Ectodermal cell (in vitro differentiated cells): ENCODE data around the gene PAEP.

ENCODE experiments used
- H3K27ac ChIP-seq: 2 replicates; pipeline ENCODE4 v1.7.0; 2013; ENCODE audit warnings: mild to moderate bottlenecking, low read depth, low read length; ENCODE audit not compliant: insufficient read depth, poor library complexity, severe bottlenecking
- H3K27me3 ChIP-seq: 2 replicates; pipeline ENCODE4 v1.7.0; 2013; ENCODE audit warnings: mild to moderate bottlenecking, low read length; ENCODE audit not compliant: insufficient read depth, control insufficient read depth, poor library complexity, severe bottlenecking
- H3K36me3 ChIP-seq: one replicate; pipeline ENCODE4 v1.7.0; 2013; ENCODE audit warnings: low read length; ENCODE audit not compliant: control insufficient read depth, insufficient read depth
- H3K4me1 ChIP-seq: one replicate; pipeline ENCODE4 v1.7.0; 2013; ENCODE audit warnings: low read length; ENCODE audit not compliant: control insufficient read depth, insufficient read depth
- H3K4me3 ChIP-seq: 2 replicates; pipeline ENCODE4 v1.7.0; 2013; ENCODE audit warnings: low read depth, low read length, control low read depth; ENCODE audit not compliant: insufficient read depth
- H3K9me3 ChIP-seq: 2 replicates; pipeline ENCODE4 v1.7.0; 2013; ENCODE audit warnings: mild to moderate bottlenecking, low read length, moderate library complexity; ENCODE audit not compliant: control insufficient read depth
- WGBS, 2 experiments: methylation state at CpG; one replicate each; pipeline ENCODE4 v1.1.7; 2013; ENCODE audit warnings: missing lambda C conversion rate in 2 of 2; 5-methylcytosine and 5-hydroxymethylcytosine counted together

Gene PAEP

GRCh38 chr9:135596211-135596610 is 34.7 kb downstream of the PAEP start:
- Histone ChIP-seq H3K4me3 (no peak overlapping the region), H3K36me3 (no peaks in the 10 kb centered on the region), H3K9me3 (no peaks in the 10 kb centered on the region), H3K4me1 (no peaks in the 10 kb centered on the region), H3K27me3 (no peaks in the 10 kb centered on the region), H3K27ac (no peak overlapping the region)
- WGBS, 2 experiments, result 86 to 88% methylated on average over 2 of the region's 2 CpGs

- H3K27ac ChIP-seq, result no peak overlapping the region
- WGBS, 2 experiments, result 81 to 83% methylated on average over 5 of the region's 5 CpGs
These were observed 38.8 kb downstream of the PAEP start for GRCh38 chr9:135600296-135600817.

GRCh38 chr9:135601988-135602387 is 40.4 kb downstream of the PAEP start:
- Histone ChIP-seq H3K4me3 (no peak overlapping the region), H3K4me1 (no peaks in the 10 kb centered on the region), H3K9me3 (no peaks in the 10 kb centered on the region), H3K27me3 (no peaks in the 10 kb centered on the region), H3K36me3 (no peaks in the 10 kb centered on the region), H3K27ac (no peak overlapping the region)
- WGBS, 2 experiments, result 87% methylated on average over 8 of the region's 8 CpGs

More at GRCh38 chr9:135600296-135600817, 38.8 kb downstream of the PAEP start:
- Histone ChIP-seq H3K27me3 (no peaks in the 10 kb centered on the region), H3K36me3 (no peaks in the 10 kb centered on the region), H3K4me3 (no peak overlapping the region), H3K4me1 (no peaks in the 10 kb centered on the region), H3K9me3 (no peaks in the 10 kb centered on the region)

GRCh38 chr9:135602789-135603481 is 41.4 kb downstream of the PAEP start:
- WGBS, 2 experiments, result 65 to 66% methylated on average over 24 of the region's 24 CpGs
- Histone ChIP-seq H3K9me3 (no peaks in the 10 kb centered on the region), H3K4me1 (no peaks in the 10 kb centered on the region), H3K4me3 (no peak overlapping the region), H3K27ac (no peak overlapping the region), H3K27me3 (no peaks in the 10 kb centered on the region), H3K36me3 (no peaks in the 10 kb centered on the region)

GRCh38 chr9:135604437-135605237 is 43.1 kb downstream of the PAEP start:
- 90 to 92% methylated on average over 31 of the region's 31 CpGs for WGBS, 2 experiments
- no peaks in the 10 kb centered on the region for H3K4me1 ChIP-seq

GRCh38 chr9:135605238-135605781 is 43.8 kb downstream of the PAEP start:
- H3K4me1 ChIP-seq, result no peaks in the 10 kb centered on the region
- H3K4me3 ChIP-seq, result no peak overlapping the region
- no peaks in the 10 kb centered on the region for H3K36me3 ChIP-seq
- no peaks in the 10 kb centered on the region for H3K27me3 ChIP-seq
- 92 to 95% methylated on average over 14 of the region's 14 CpGs for WGBS, 2 experiments
- no peaks in the 10 kb centered on the region for H3K9me3 ChIP-seq
- no peak overlapping the region for H3K27ac ChIP-seq

More at GRCh38 chr9:135604437-135605237, 43.1 kb downstream of the PAEP start:
- Histone ChIP-seq H3K4me3 (no peak overlapping the region), H3K27me3 (no peaks in the 10 kb centered on the region), H3K36me3 (no peaks in the 10 kb centered on the region), H3K27ac (no peak overlapping the region), H3K9me3 (no peaks in the 10 kb centered on the region)

- H3K36me3 ChIP-seq, result no peaks in the 10 kb centered on the region
- H3K27ac ChIP-seq, result no peak overlapping the region
- H3K4me1 ChIP-seq, result no peaks in the 10 kb centered on the region
- 90 to 93% methylated on average over 11 of the region's 11 CpGs for WGBS, 2 experiments
- no peak overlapping the region for H3K4me3 ChIP-seq
- no peaks in the 10 kb centered on the region for H3K9me3 ChIP-seq
- H3K27me3 ChIP-seq, result no peaks in the 10 kb centered on the region
These were observed 45.3 kb downstream of the PAEP start for GRCh38 chr9:135606885-135607259.

GRCh38 chr9:135607401-135608293 is 46.1 kb downstream of the PAEP start:
- 92 to 93% methylated on average over 25 of the region's 25 CpGs for WGBS, 2 experiments
- no peak overlapping the region for H3K4me3 ChIP-seq
- H3K9me3 ChIP-seq, result no peaks in the 10 kb centered on the region
- H3K27ac ChIP-seq, result no peak overlapping the region
- H3K4me1 ChIP-seq, result no peaks in the 10 kb centered on the region
- no peaks in the 10 kb centered on the region for H3K27me3 ChIP-seq
- no peaks in the 10 kb centered on the region for H3K36me3 ChIP-seq

GRCh38 chr9:135608294-135608998 is 46.9 kb downstream of the PAEP start:
- Histone ChIP-seq H3K9me3 (no peaks in the 10 kb centered on the region), H3K4me3 (no peak overlapping the region), H3K27ac (no peak overlapping the region), H3K36me3 (no peaks in the 10 kb centered on the region), H3K4me1 (no peaks in the 10 kb centered on the region), H3K27me3 (no peaks in the 10 kb centered on the region)
- 92% methylated on average over 22 of the region's 22 CpGs for WGBS, 2 experiments
